GM18907 (cell line): ENCODE measurements around the gene SMIM9.
A peak's percentile ranks its signal among the peaks of the same experiment; 100 is the strongest.
"Not testable (repeated sequence)": the region's sequence is repeated elsewhere in the genome, so short reads cannot be mapped to it uniquely, and the experiment has no call there.

Experiments used
- ATAC-seq: cut with Tn5 transposase; IDR thresholded peaks from one replicate; pipeline ENCODE4 v1.9.1; 2021; ENCODE audit warnings: mild to moderate bottlenecking, moderate library complexity; ENCODE audit not compliant: unreplicated experiment

The SMIM9 gene

DNA sequence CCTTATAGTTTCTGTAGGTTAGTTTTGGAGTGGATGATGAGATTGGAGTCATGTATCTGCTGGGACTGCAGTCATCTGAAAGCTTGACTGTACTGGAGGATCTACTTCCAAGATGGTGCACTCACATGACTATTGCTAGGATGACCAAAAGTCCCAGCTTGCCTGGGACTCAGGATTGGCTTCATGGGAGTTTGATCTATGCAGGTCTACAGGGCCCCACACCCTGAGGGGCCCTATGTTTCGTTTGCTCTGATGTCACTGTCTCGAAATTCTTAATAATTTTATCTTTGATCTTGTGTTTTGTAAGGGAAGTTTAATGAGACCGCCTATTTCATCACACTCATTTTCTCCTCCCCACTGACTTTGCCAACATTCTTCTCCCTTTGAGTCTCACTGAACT lies at the start of gene SMIM9:
Gene SMIM9 (minus strand): TSS at position 101 of the 400 bp plus-strand sequence. CDS start 3,806 bp downstream, outside the sequence.
- ATAC-seq = no peak

DNA sequence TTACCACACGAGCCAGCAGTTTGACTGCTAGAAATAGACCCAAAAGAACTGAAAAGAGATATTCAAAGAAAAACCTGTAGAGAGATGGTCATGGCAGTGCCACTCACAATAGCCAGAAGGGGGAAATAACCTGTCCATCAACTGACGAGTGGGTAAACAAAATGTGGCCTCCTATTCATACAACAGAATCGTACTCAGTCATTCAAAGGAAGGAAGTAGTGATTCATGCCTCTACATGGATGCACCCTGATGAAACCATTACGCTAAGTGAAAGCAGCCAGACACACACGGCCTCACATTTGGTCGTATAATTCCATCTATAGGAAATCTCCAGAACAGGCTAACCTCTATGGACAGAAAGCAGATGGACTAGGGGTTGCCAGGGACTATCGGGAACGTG lies 49.6 kb upstream of the SMIM9 start:
- ATAC-seq = not testable (repeated sequence)

GRCh38 chrX:154873329-154873728 lies 38.9 kb upstream of the SMIM9 start:
- ATAC-seq = no peak

GRCh38 chrX:154868522-154868921 lies 34.1 kb upstream of the SMIM9 start:
- ATAC-seq = not testable (repeated sequence)

DNA sequence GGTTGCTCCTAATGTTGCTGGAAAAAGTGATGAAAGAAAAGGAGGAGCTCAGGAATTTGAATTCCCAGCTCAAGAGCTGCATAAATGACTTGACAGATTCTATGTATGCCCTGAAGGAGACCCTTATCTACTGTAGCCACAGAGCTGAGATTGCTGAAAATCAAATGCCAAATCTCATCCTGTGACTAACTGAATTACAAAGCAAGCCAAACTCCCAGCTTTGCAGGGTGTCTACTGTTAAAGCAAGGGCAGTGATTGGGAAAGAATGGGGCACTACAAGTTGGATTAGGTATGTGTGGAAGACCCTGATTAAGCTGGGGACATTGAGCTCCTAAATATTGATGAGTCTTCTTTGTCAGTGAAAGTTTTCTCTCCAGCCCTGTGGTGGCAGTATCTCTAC lies 20.8 kb upstream of the SMIM9 start:
- ATAC-seq = no peak

DNA sequence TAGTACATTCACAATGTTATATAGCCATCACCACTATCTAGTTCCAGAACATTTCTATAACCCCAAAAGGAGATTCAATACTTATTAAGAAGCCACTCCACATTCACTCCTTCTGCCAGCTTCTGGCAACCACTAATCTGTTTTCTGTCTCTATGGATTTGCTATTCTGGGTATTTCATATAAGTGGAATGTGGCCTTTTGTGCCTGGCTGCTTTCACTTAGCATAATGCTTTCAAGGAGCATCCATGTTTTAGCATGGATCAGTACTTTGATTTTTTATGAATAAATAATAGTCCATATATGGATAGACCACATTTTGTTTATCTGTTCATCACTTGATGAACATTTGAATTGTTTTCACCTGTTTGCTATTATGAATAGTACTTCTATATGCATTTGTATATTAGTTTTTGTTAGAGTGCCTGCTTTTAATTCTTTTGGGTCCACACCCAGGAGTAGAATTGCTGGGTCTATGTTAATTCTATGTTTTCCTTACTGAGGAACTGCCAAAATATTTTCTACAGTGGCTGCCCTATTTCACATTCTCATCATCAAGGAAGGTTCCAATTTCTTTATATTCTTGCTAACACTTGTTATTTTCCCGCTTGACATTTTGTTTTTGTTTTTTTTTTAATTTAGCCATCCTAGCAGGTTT lies 16.6 kb upstream of the SMIM9 start:
- no peak for ATAC-seq

DNA sequence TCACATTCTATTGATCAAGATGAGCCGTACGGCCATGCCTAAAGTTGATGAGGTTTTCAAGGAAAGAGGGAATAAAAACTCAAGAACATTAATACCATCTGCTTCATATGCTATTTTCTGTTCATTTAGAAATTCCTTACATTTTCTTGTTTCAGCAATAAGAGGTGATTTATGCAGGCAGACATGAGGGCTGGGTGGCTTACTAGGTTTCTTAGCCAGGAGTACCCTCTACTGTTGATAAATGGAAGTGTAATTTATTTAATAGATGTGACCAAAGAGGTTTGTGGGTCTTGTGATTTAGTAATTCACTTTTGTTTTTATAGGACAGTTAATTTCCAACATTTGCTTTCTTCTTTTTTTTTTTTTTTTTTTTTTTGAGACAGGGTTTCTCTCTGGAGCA lies 6.4 kb upstream of the SMIM9 start:
- ATAC-seq = peak; percentile 42

GRCh38 chrX:154836163-154836562 lies 1.7 kb upstream of the SMIM9 start:
- ATAC-seq = no peak

- no peak for ATAC-seq
Observed at GRCh38 chrX:154833746-154834274, 652 bp downstream of the SMIM9 start.

- no peak for ATAC-seq
Observed at GRCh38 chrX:154829926-154830442, 4.5 kb downstream of the SMIM9 start.

DNA sequence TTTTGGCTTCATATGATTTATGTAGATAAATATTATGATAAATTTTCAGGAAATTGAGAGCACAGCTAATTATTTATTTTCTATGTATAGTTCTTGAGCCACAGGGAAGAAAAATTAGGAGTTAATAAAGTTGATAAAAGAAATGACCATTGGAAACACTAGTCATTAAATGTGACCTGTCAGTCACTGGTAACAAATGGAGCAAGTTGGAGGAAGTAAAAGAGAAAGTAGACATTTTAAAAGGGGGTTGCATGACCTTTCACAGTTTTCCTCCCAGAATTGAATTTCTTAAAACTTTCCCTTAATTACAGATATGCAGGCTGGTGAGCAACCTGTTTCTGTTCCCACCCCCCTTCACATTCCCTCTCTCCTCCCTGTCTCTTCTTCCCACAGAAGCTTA lies 5.3 kb downstream of the SMIM9 start:
- no peak for ATAC-seq

DNA sequence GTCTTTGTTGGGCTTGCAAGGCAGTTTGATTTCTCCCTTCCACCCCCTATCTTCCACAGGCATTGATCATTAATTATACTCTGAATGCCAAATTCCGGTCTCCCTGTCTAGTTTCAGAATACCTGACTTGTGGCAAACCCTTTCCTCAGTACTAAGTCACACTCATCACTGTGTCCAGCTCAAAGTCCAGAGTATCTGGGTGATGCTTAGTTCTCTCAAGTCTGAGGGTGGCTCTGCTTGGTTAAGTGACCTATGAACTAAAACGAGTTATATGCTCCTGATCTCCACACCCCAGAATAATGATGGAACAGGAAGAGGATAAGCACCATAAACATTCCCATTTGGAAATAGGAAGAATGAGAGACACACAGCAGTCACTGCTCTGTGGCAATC lies 6.5 kb downstream of the SMIM9 start:
- ATAC-seq = peak; percentile 22

GRCh38 chrX:154827194-154828015 lies 7.1 kb downstream of the SMIM9 start:
- ATAC-seq = peak; percentile 90

- ATAC-seq = not testable (repeated sequence)
Observed at GRCh38 chrX:154825586-154825985, 8.9 kb downstream of the SMIM9 start.

GRCh38 chrX:154824638-154825037 lies 9.8 kb downstream of the SMIM9 start:
- ATAC-seq = no peak

DNA sequence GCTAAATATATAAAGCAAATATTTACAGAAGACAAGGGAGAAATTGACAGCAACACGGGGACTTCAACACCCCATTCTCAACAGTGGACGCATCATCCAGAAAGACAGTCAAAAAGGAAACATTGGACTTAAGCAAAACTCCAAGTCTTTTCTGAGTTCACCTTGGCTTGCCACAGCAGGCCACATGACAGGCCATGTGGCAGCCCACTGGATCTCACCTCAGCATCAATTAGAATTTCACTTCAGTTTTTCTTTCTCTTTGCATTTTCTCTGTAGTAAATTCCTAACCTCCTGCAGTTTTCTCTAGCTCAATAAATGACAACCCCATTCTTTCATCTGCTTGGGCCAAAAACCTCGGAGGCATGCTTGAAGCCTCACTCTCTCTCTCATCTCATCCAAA lies 12.4 kb downstream of the SMIM9 start:
- no peak for ATAC-seq

DNA sequence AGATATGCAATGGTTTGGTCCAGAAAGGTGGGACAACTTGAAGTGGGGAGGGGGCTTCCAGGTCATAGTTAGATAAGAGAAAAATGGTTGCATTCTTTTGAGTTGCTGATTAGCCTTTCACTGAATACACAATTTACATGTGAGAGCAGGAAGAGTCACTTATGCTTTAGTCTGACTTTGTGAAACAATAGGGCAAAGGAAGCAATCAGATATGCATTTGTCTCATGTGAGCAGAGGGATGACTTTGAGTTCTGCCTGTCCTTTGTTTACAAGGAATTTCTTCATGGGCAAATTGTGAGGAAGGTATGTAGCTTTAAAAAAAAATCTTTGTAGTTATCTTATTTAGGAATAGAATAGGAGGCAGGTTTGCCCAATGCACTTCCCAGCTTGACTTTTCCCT lies 12.9 kb downstream of the SMIM9 start:
- no peak for ATAC-seq

DNA sequence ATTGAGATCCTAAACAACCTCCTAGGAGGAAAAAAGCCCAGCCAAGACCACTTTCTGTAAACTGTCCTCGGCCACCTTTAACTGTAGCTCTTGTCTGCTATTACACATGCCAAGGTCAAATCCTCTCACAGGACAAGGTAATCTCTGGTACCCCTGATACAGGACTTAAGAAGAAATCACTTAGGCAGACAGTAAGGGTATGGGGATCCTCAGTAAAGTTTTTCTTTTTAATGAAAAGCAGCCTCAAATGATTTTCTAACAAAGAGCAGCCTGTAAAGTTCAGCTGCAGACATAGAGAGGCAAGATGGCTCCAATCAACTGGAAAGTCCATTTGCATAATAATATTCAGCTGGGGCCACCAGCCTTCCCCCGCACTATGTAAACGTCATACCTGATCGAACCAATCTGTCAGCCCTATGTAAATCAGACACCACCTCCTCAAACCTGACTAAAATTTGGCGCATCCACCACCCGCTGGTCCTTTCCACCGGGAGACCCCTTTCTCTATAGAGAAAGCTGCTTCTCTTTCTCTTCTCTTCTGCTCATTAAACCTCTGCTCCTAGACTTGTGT lies 14.6 kb downstream of the SMIM9 start:
- peak; percentile 71 for ATAC-seq

GRCh38 chrX:154818916-154819770 lies 15.3 kb downstream of the SMIM9 start:
- ATAC-seq = peak; percentile 22

GRCh38 chrX:154817048-154817618 lies 17.3 kb downstream of the SMIM9 start:
- ATAC-seq = not testable (repeated sequence)
